A549 (cell line): ENCODE results near the gene DUOX2. TPM values are rescaled to one million over a fixed set of nuclear protein-coding genes. Genes with fewer than 3 reads are reported as not detected.
"Not testable (repeated sequence)": the region's sequence is repeated elsewhere in the genome, so short reads cannot be mapped to it uniquely, and the experiment has no call there.

ENCODE experiments used
- ATAC-seq, 2 experiments: fragments of 200-7000 bp in 1 of 2; fragments of >200 bp in 1 of 2; cut with Nextera tagmentation in 1 of 2; cut with Tn5 transposase in 1 of 2; 3 replicates each; pipeline versions ENCODE4 v1.8.0 to v1.9.1; 2018 to 2020; ENCODE audit warnings: mild to moderate bottlenecking in 1 of 2, moderate library complexity in 1 of 2
- CTCF ChIA-PET: fragments of 300-600 bp; sonication (Branson Sonifier 250); formaldehyde crosslinking; extraction: SDS; loops from one replicate; lab custom pipeline; 2021; ENCODE audit warnings: antibody characterized with exemption, inconsistent platforms; lab: Yijun Ruan, JAX
- POLR2A ChIA-PET: fragments of 350-600 bp; formaldehyde crosslinking; extraction: SDS; loops from one replicate; lab custom pipeline; 2021; ENCODE audit warnings: antibody characterized with exemption, inconsistent platforms; lab: Yijun Ruan, JAX
- DNase-seq, 2 experiments: peaks; one replicate each; pipeline versions ENCODE4 v3.0.0 to v3.0.0-alpha.2; 2011 to 2016; ENCODE audit warnings: low read depth in 1 of 2, low spot score in 1 of 2
- FAIRE-seq: peaks from 2 replicates; lab custom pipeline; 2011; peaks lifted over from hg19 to GRCh38; lab: Jason Lieb, UNC
- H3K27ac ChIP-seq, 2 experiments: fragments of >200 bp; sonication (Bioruptor Twin); formaldehyde crosslinking; 3 replicates each; pipeline ENCODE4 v1.5.1; 2016 to 2017
- H3K4me1 ChIP-seq: fragments of >200 bp; sonication (Bioruptor Twin); formaldehyde crosslinking; 3 replicates; pipeline ENCODE4 v1.6.1; 2016
- H3K4me2 ChIP-seq: fragments of >200 bp; sonication (Bioruptor Twin); formaldehyde crosslinking; 3 replicates; pipeline ENCODE4 v1.6.1; 2016
- H3K4me3 ChIP-seq: fragments of >200 bp; sonication (Bioruptor Twin); formaldehyde crosslinking; 3 replicates; pipeline ENCODE4 v1.5.1; 2016
- H3K9me3 ChIP-seq: fragments of >200 bp; sonication (Bioruptor Twin); formaldehyde crosslinking; 3 replicates; pipeline ENCODE4 v1.6.1; 2016
- BHLHE40 ChIP-seq: IDR thresholded peaks from 2 replicates; pipeline ENCODE4 v1.6.1; 2012; ENCODE audit warnings: low read depth, low read length, inconsistent platforms
- CEBPB ChIP-seq, 2 experiments: fragments of >200 bp in 1 of 2; sonication (Bioruptor Twin) in 1 of 2; formaldehyde crosslinking in 1 of 2; IDR thresholded peaks; 2 replicates each; pipeline ENCODE4 v1.6.1; 2012 to 2016
- CHD4 ChIP-seq: fragments of 200-600 bp; sonication (generic); IDR thresholded peaks from 2 replicates; pipeline ENCODE4 v1.6.1; 2016; ENCODE audit warnings: antibody characterized with exemption, mild to moderate bottlenecking, borderline replicate concordance
- CTCF ChIP-seq: fragments of >200 bp; sonication (Bioruptor Twin); formaldehyde crosslinking; IDR thresholded peaks from 3 replicates; pipeline ENCODE4 v1.5.1; 2016
- E2F6 ChIP-seq: IDR thresholded peaks from 2 replicates; pipeline ENCODE4 v1.6.1; 2012; ENCODE audit warnings: low read depth, borderline replicate concordance
- EHMT2 ChIP-seq: fragments of 200-600 bp; sonication (generic); IDR thresholded peaks from 2 replicates; pipeline ENCODE4 v1.6.1; 2016; ENCODE audit warnings: antibody characterized with exemption, low read depth, mild to moderate bottlenecking, moderate library complexity
- ESRRA ChIP-seq: fragments of 150-350 bp; IDR thresholded peaks from 2 replicates; pipeline ENCODE4 v1.6.1; 2014; ENCODE audit warnings: mild to moderate bottlenecking, low read length, borderline replicate concordance
- FOSL2 ChIP-seq, 2 experiments: fragments of 450-650 bp in 1 of 2; fragments of >200 bp in 1 of 2; sonication (Bioruptor Twin) in 1 of 2; formaldehyde crosslinking; IDR thresholded peaks; 2 replicates each; pipeline versions ENCODE4 v1.5.0 to v1.6.1; 2016 to 2020; ENCODE audit warnings: mild to moderate bottlenecking in 1 of 2, moderate library complexity in 1 of 2
- FOXS1 ChIP-seq: fragments of 250-450 bp; sonication (Bioruptor Pico); IDR thresholded peaks from 2 replicates; pipeline ENCODE4 v1.5.0; 2020; ENCODE audit warnings: mild to moderate bottlenecking, moderate library complexity
- HDAC2 ChIP-seq: fragments of 200-600 bp; sonication (generic); IDR thresholded peaks from 2 replicates; pipeline ENCODE4 v1.6.1; 2016
- HOXA7 ChIP-seq: fragments of 250-450 bp; sonication (Bioruptor Pico); IDR thresholded peaks from 2 replicates; pipeline ENCODE4 v1.5.0; 2020; ENCODE audit warnings: mild to moderate bottlenecking, moderate library complexity
- MAX ChIP-seq: IDR thresholded peaks from 2 replicates; pipeline ENCODE4 v1.6.1; 2012
- MAZ ChIP-seq: fragments of 150-350 bp; IDR thresholded peaks from 2 replicates; pipeline ENCODE4 v1.6.1; 2014; ENCODE audit warnings: antibody characterized with exemption, low read depth, low read length, borderline replicate concordance
- MYC ChIP-seq: IDR thresholded peaks from 2 replicates; pipeline ENCODE4 v1.6.1; 2012; ENCODE audit warnings: mild to moderate bottlenecking, inconsistent platforms, low read length, improper control_type of control experiment, borderline replicate concordance
- NFE2L2 ChIP-seq: fragments of 150-350 bp; conservative IDR thresholded peaks from 2 replicates; pipeline ENCODE4 v1.6.1; 2014; ENCODE audit warnings: low read length
- PBX3 ChIP-seq: IDR thresholded peaks from 2 replicates; pipeline ENCODE4 v1.6.1; 2012
- RCOR1 ChIP-seq: fragments of 150-350 bp; IDR thresholded peaks from 2 replicates; pipeline ENCODE4 v1.6.1; 2014; ENCODE audit warnings: antibody characterized with exemption, low read length, low read depth
- SREBF2 ChIP-seq: fragments of 450-650 bp; IDR thresholded peaks from 2 replicates; pipeline ENCODE4 v1.6.1; 2014; ENCODE audit warnings: mild to moderate bottlenecking, moderate library complexity
- TP53 ChIP-seq: fragments of 250-450 bp; sonication (Bioruptor Pico); IDR thresholded peaks from 2 replicates; pipeline ENCODE4 v1.5.0; 2021; ENCODE audit warnings: mild to moderate bottlenecking, moderate library complexity
- USF2 ChIP-seq: fragments of 450-650 bp; IDR thresholded peaks from 2 replicates; pipeline ENCODE4 v1.6.1; 2014; ENCODE audit warnings: antibody characterized with exemption
- ZC3H11A ChIP-seq: fragments of 450-650 bp; IDR thresholded peaks from 2 replicates; pipeline ENCODE4 v1.6.1; 2014; ENCODE audit warnings: antibody characterized with exemption, mild to moderate bottlenecking
- ZNF302 ChIP-seq: fragments of 250-450 bp; sonication (Bioruptor Pico); IDR thresholded peaks from 2 replicates; pipeline ENCODE4 v1.9.0; 2021; ENCODE audit warnings: inconsistent platforms, mild to moderate bottlenecking, moderate library complexity
- ZSCAN20 ChIP-seq: fragments of 250-450 bp; sonication (Bioruptor Pico); IDR thresholded peaks from 2 replicates; pipeline ENCODE4 v1.8.0; 2022; ENCODE audit warnings: mild to moderate bottlenecking, moderate library complexity
- WGBS: methylation state at CpG from one replicate; pipeline ENCODE4 v1.1.6; 2017; ENCODE audit errors: missing lambda C conversion rate; 5-methylcytosine and 5-hydroxymethylcytosine counted together
- polyA plus RNA-seq, 4 experiments: library from polyadenylated mRNA; depleted of rRNA in 3 of 4; stranded (reverse); fragments of >200 nt; fragmentation: RNase III in 1 of 4; extraction: RNeasy Plus Mini Kit Qiagen cat#74134 plus additional on column Dnase treatment in 1 of 4; gene quantifications; 2 replicates in 3 of 4; 3 replicates in 1 of 4; pipeline ENCODE4 v1.2.3, GENCODE V29; 2011 to 2017

Gene DUOX2
- polyA plus RNA-seq, 2 of the 4 experiments (the other 2 are of a cell fraction) = 0.05 to 0.06 TPM

GRCh38 chr15:45105586-45105985 is 8.4 kb downstream of the DUOX2 start:
- POLR2A ChIA-PET = no interaction called here
- no peak for DNase-seq
- H3K4me3 ChIP-seq = no peak overlapping the region
- H3K4me2 ChIP-seq = no peak overlapping the region
- no peak for TF ChIP-seq SREBF2
- TF ChIP-seq MYC = no peak
- TF ChIP-seq CEBPB (IDR thresholded peaks at IDR 0.05) = no peak
- TF ChIP-seq NFE2L2 = no peak
- TF ChIP-seq ESRRA = no peak
- no peak for TF ChIP-seq ZSCAN20 (CRISPR knock-in tag)
- TF ChIP-seq TP53 (CRISPR knock-in tag) = no peak
- no peak for TF ChIP-seq EHMT2
- TF ChIP-seq, all 56 proteins: peak for 0
- Histone ChIP-seq H3K9me3 (no peaks in the 10 kb centered on the region), H3K27ac (no peak overlapping the region), H3K4me1 (no peaks in the 10 kb centered on the region)
- FAIRE-seq (no peak), ATAC-seq (no peak)
- 72% methylated on average over 8 of the region's 11 CpGs for WGBS
- CTCF ChIA-PET = interaction anchor here (0.5 to 1.8 kb wide), 5 partner anchors 12 to 138 kb away, joined by 3 to 11 read pairs (median 4); no protein-coding TSS in a partner anchor

GRCh38 chr15:45104170-45104569 is 9.8 kb downstream of the DUOX2 start:
- ATAC-seq, H3K27ac ChIP-seq, H3K4me3 ChIP-seq, H3K4me1 ChIP-seq, POLR2A ChIA-PET, CTCF ChIA-PET, H3K9me3 ChIP-seq, FAIRE-seq, DNase-seq, H3K4me2 ChIP-seq: not testable (repeated sequence)
- 60% methylated on average over 6 of the region's 9 CpGs for WGBS

GRCh38 chr15:45102226-45102625 is 11.7 kb downstream of the DUOX2 start:
- no peaks in the 10 kb centered on the region for H3K9me3 ChIP-seq
- no peak overlapping the region for H3K27ac ChIP-seq
- TF ChIP-seq E2F6 = no peak
- TF ChIP-seq HDAC2 = no peak
- no peak for TF ChIP-seq FOXS1 (CRISPR knock-in tag)
- no peak for TF ChIP-seq FOSL2 (IDR thresholded peaks at IDR 0.05)
- TF ChIP-seq FOSL2 (CRISPR knock-in tag; IDR thresholded peaks at IDR 0.05) = no peak
- TF ChIP-seq ZC3H11A = no peak
- TF ChIP-seq CHD4 = no peak
- TF ChIP-seq EHMT2 = no peak
- no peak for TF ChIP-seq RCOR1
- no peak for TF ChIP-seq ZNF302
- TF ChIP-seq ESRRA = no peak
- no peak for TF ChIP-seq SREBF2
- no peak for TF ChIP-seq BHLHE40
- no peak for TF ChIP-seq TP53 (CRISPR knock-in tag)
- TF ChIP-seq USF2 = no peak
- TF ChIP-seq CTCF = no peak
- no peak for TF ChIP-seq ZSCAN20 (CRISPR knock-in tag)
- no peak for TF ChIP-seq HOXA7 (CRISPR knock-in tag)
- TF ChIP-seq MAZ = no peak
- TF ChIP-seq PBX3 = no peak
- no peak for TF ChIP-seq MAX
- TF ChIP-seq, all 56 proteins: peak for 0
- FAIRE-seq = no peak
- ChIA-PET POLR2A (no interaction called here), CTCF (interaction anchor here (1.0 to 1.2 kb wide), 2 partner anchors 12 to 16 kb away, joined by 3 to 4 read pairs; partner anchors contain the start of genes DUOX2 and DUOXA2)
- ATAC-seq = no peak
- DNase-seq = no peak
- Histone ChIP-seq H3K4me3 (no peak overlapping the region), H3K4me2 (no peak overlapping the region), H3K4me1 (no peaks in the 10 kb centered on the region)
- 33% methylated on average over 1 of the region's 6 CpGs for WGBS
